SK-N-SH treated with all-trans-retinoic acid at 6 μM for 48 hours (cell line): ENCODE data around the gene TLR3.
"Not testable (repeated sequence)": the region's sequence is repeated elsewhere in the genome, so short reads cannot be mapped to it uniquely, and the experiment has no call there.

Experiments
- ATAC-seq: fragments of 200-7000 bp; cut with Tn5 transposase; 3 replicates; pipeline ENCODE4 v1.9.1; 2020; ENCODE audit warnings: mild to moderate bottlenecking, moderate library complexity
- BACH2 ChIP-seq: fragments of 250-450 bp; sonication (Bioruptor Pico); IDR thresholded peaks from 2 replicates; pipeline ENCODE4 v1.9.0; 2021; ENCODE audit warnings: mild to moderate bottlenecking, borderline replicate concordance
- CREB5 ChIP-seq: fragments of 250-450 bp; sonication (Bioruptor Pico); IDR thresholded peaks from 2 replicates; pipeline ENCODE4 v1.5.1; 2020; ENCODE audit warnings: low read depth, mild to moderate bottlenecking, moderate library complexity
- CSRNP3 ChIP-seq: fragments of 250-450 bp; sonication (Bioruptor Pico); IDR thresholded peaks from 2 replicates; pipeline ENCODE4 v1.5.1; 2021; ENCODE audit warnings: mild to moderate bottlenecking, moderate library complexity
- GLIS3 ChIP-seq: fragments of 250-450 bp; sonication (Bioruptor Pico); IDR thresholded peaks from 2 replicates; pipeline ENCODE4 v1.5.0; 2020; ENCODE audit warnings: mild to moderate bottlenecking, moderate library complexity
- ISL1 ChIP-seq: fragments of 250-450 bp; sonication (Bioruptor Pico); IDR thresholded peaks from 2 replicates; pipeline ENCODE4 v2.1.2; 2022; ENCODE audit warnings: mild to moderate bottlenecking, moderate library complexity
- OSR1 ChIP-seq: fragments of 250-450 bp; sonication (Bioruptor Pico); IDR thresholded peaks from 2 replicates; pipeline ENCODE4 v1.8.0; 2022; ENCODE audit warnings: moderate library complexity, mild to moderate bottlenecking, inconsistent platforms
- PATZ1 ChIP-seq: fragments of 250-450 bp; sonication (Bioruptor Pico); IDR thresholded peaks from 2 replicates; pipeline ENCODE4 v1.8.0; 2020; ENCODE audit warnings: mild to moderate bottlenecking, moderate library complexity, borderline replicate concordance
- PPARA ChIP-seq: fragments of 250-450 bp; sonication (Bioruptor Pico); IDR thresholded peaks from 2 replicates; pipeline ENCODE4 v1.5.0; 2020; ENCODE audit warnings: mild to moderate bottlenecking, borderline replicate concordance
- RARB ChIP-seq: fragments of 250-450 bp; sonication (Bioruptor Pico); IDR thresholded peaks from 2 replicates; pipeline ENCODE4 v1.8.0; 2021; ENCODE audit warnings: mild to moderate bottlenecking, moderate library complexity
- SNAI2 ChIP-seq: fragments of 250-450 bp; sonication (Bioruptor Pico); IDR thresholded peaks from 2 replicates; pipeline ENCODE4 v1.5.0; 2020; ENCODE audit warnings: mild to moderate bottlenecking, moderate library complexity
- TCF4 ChIP-seq: fragments of 250-450 bp; sonication (Bioruptor Pico); IDR thresholded peaks from 2 replicates; pipeline ENCODE4 v1.8.0; 2021; ENCODE audit warnings: mild to moderate bottlenecking, moderate library complexity, borderline replicate concordance
- TOX ChIP-seq: fragments of 250-450 bp; sonication (Bioruptor Pico); IDR thresholded peaks from 2 replicates; pipeline ENCODE4 v1.8.0; 2021; ENCODE audit warnings: mild to moderate bottlenecking, moderate library complexity, borderline replicate concordance
- TSHZ2 ChIP-seq: fragments of 250-450 bp; sonication (Bioruptor Pico); IDR thresholded peaks from 2 replicates; pipeline ENCODE4 v1.5.0; 2020; ENCODE audit warnings: mild to moderate bottlenecking, moderate library complexity
- ZC3H10 ChIP-seq: fragments of 250-450 bp; sonication (Bioruptor Pico); IDR thresholded peaks from 2 replicates; pipeline ENCODE4 v1.5.1; 2021; ENCODE audit warnings: mild to moderate bottlenecking, moderate library complexity
- ZFP3 ChIP-seq: fragments of 250-450 bp; sonication (Bioruptor Pico); IDR thresholded peaks from 2 replicates; pipeline ENCODE4 v1.5.0; 2020; ENCODE audit warnings: mild to moderate bottlenecking, moderate library complexity
- ZNF565 ChIP-seq: fragments of 450-650 bp; formaldehyde crosslinking; conservative IDR thresholded peaks from 2 replicates; pipeline ENCODE4 v1.5.0; 2020; ENCODE audit warnings: low read depth, mild to moderate bottlenecking, moderate library complexity

The TLR3 gene

GRCh38 chr4:186040316-186040715 lies 28.6 kb upstream of the TLR3 start:
- TF ChIP-seq ZC3H10 (CRISPR knock-in tag) (no peak), TOX (CRISPR knock-in tag) (no peak), RARB (no peak), BACH2 (CRISPR knock-in tag) (no peak), CREB5 (CRISPR knock-in tag) (no peak), CSRNP3 (CRISPR knock-in tag) (no peak)
- no peak for ATAC-seq

GRCh38 chr4:186047501-186047900 lies 21.5 kb upstream of the TLR3 start:
- ATAC-seq, result not testable (repeated sequence)

GRCh38 chr4:186050135-186050534 lies 18.8 kb upstream of the TLR3 start:
- ATAC-seq, result not testable (repeated sequence)

- ATAC-seq, result no peak
Measured at GRCh38 chr4:186051096-186051495, 17.9 kb upstream of the TLR3 start.

GRCh38 chr4:186058253-186058979 lies 10.5 kb upstream of the TLR3 start:
- ATAC-seq, result no peak
- TF ChIP-seq PATZ1, result no peak
- no peak for TF ChIP-seq ZFP3 (CRISPR knock-in tag)
- TF ChIP-seq SNAI2 (CRISPR knock-in tag), result no peak
- TF ChIP-seq CSRNP3 (CRISPR knock-in tag), result no peak
- no peak for TF ChIP-seq BACH2 (CRISPR knock-in tag)
- TF ChIP-seq PPARA (CRISPR knock-in tag), result no peak
- no peak for TF ChIP-seq TSHZ2 (CRISPR knock-in tag)

More at GRCh38 chr4:186051096-186051495, 17.9 kb upstream of the TLR3 start:
- TF ChIP-seq ZFP3 (CRISPR knock-in tag) (no peak), BACH2 (CRISPR knock-in tag) (no peak), OSR1 (no peak), ISL1 (CRISPR knock-in tag) (no peak), RARB (no peak)

- no peak for ATAC-seq
- TF ChIP-seq OSR1, result no peak
- TF ChIP-seq ISL1 (CRISPR knock-in tag), result no peak
- TF ChIP-seq CSRNP3 (CRISPR knock-in tag), result no peak
- no peak for TF ChIP-seq TCF4
- TF ChIP-seq PATZ1, result no peak
- no peak for TF ChIP-seq BACH2 (CRISPR knock-in tag)
- TF ChIP-seq RARB, result no peak
- no peak for TF ChIP-seq GLIS3 (CRISPR knock-in tag)
- TF ChIP-seq ZNF565 (CRISPR knock-in tag), result no peak
- no peak for TF ChIP-seq ZC3H10 (CRISPR knock-in tag)
- TF ChIP-seq SNAI2 (CRISPR knock-in tag), result no peak
Measured at GRCh38 chr4:186058980-186059316, 10.0 kb upstream of the TLR3 start.
